H9 (cell line): ENCODE data around the gene TMEM221. TPM values are rescaled to one million over a fixed set of nuclear protein-coding genes. Genes with fewer than 3 reads are reported as not detected.

Experiments
- DNase-seq: peaks from one replicate; pipeline ENCODE4 v3.0.0-alpha.2; 2017
- H2AFZ ChIP-seq: one replicate; pipeline ENCODE4 v1.6.1; 2013; ENCODE audit warnings: mild to moderate bottlenecking, low read length, control low read depth, moderate library complexity
- H2AK5ac ChIP-seq: 2 replicates; pipeline ENCODE4 v1.6.1; 2013; ENCODE audit warnings: low read length, control low read depth, mixed read lengths; ENCODE audit not compliant: insufficient read length
- H2BK120ac ChIP-seq: one replicate; pipeline ENCODE4 v1.6.1; 2013; ENCODE audit warnings: low read depth, mild to moderate bottlenecking, low read length, control low read depth, inconsistent platforms; ENCODE audit not compliant: poor library complexity, severe bottlenecking
- H2BK12ac ChIP-seq: 2 replicates; pipeline ENCODE4 v1.6.1; 2013; ENCODE audit warnings: low read length, control low read depth, mixed read lengths, low read depth; ENCODE audit not compliant: insufficient read length
- H2BK15ac ChIP-seq: 2 replicates; pipeline ENCODE4 v1.6.1; 2013; ENCODE audit warnings: low read depth, low read length, control low read depth
- H2BK20ac ChIP-seq: one replicate; pipeline ENCODE4 v1.6.1; 2013; ENCODE audit warnings: low read depth, mild to moderate bottlenecking, low read length, control low read depth, inconsistent platforms; ENCODE audit not compliant: poor library complexity, severe bottlenecking
- H2BK5ac ChIP-seq: 2 replicates; pipeline ENCODE4 v1.6.1; 2013; ENCODE audit warnings: low read length, control low read depth, mixed read lengths; ENCODE audit not compliant: insufficient read length
- H3K14ac ChIP-seq: 2 replicates; pipeline ENCODE4 v1.6.1; 2013; ENCODE audit warnings: low read length, control low read depth; ENCODE audit not compliant: insufficient read depth
- H3K18ac ChIP-seq: 2 replicates; pipeline ENCODE4 v1.6.1; 2013; ENCODE audit warnings: low read depth, mild to moderate bottlenecking, mixed read lengths, low read length, control low read depth; ENCODE audit not compliant: insufficient read length
- H3K23ac ChIP-seq: 2 replicates; pipeline ENCODE4 v1.6.1; 2013; ENCODE audit warnings: low read length, control low read depth, mixed read lengths, low read depth; ENCODE audit not compliant: insufficient read length
- H3K23me2 ChIP-seq: 2 replicates; pipeline ENCODE4 v1.6.1; 2013; ENCODE audit warnings: low read depth, mild to moderate bottlenecking, mixed read lengths, low read length, control low read depth; ENCODE audit not compliant: insufficient read length, poor library complexity, severe bottlenecking
- H3K27ac ChIP-seq: 2 replicates; pipeline ENCODE4 v1.5.1; 2013; ENCODE audit warnings: low read length, control low read depth, mixed read lengths, low read depth; ENCODE audit not compliant: insufficient read length
- H3K27me3 ChIP-seq: 2 replicates; pipeline ENCODE4 v1.6.1; 2013; ENCODE audit warnings: low read length, control low read depth, inconsistent platforms; ENCODE audit not compliant: insufficient read depth
- H3K4ac ChIP-seq: 2 replicates; pipeline ENCODE4 v1.6.1; 2013; ENCODE audit warnings: low read depth, mild to moderate bottlenecking, control low read depth, inconsistent platforms, low read length, moderate library complexity
- H3K4me1 ChIP-seq: 2 replicates; pipeline ENCODE4 v1.6.1; 2013; ENCODE audit warnings: low read length, control low read depth, inconsistent platforms; ENCODE audit not compliant: insufficient read depth
- H3K4me2 ChIP-seq: 2 replicates; pipeline ENCODE4 v1.6.1; 2013; ENCODE audit warnings: low read length, control low read depth, mixed read lengths; ENCODE audit not compliant: insufficient read length, insufficient read depth
- H3K56ac ChIP-seq: 2 replicates; pipeline ENCODE4 v1.6.1; 2013; ENCODE audit warnings: low read depth, mild to moderate bottlenecking, mixed read lengths, low read length, control low read depth; ENCODE audit not compliant: insufficient read length
- H3K79me1 ChIP-seq: 2 replicates; pipeline ENCODE4 v1.6.1; 2013; ENCODE audit warnings: low read depth, mild to moderate bottlenecking, moderate library complexity, low read length, control low read depth, inconsistent platforms; ENCODE audit not compliant: insufficient read depth, poor library complexity, severe bottlenecking
- H3K79me2 ChIP-seq: 2 replicates; pipeline ENCODE4 v1.6.1; 2013; ENCODE audit warnings: low read length, control low read depth, inconsistent platforms; ENCODE audit not compliant: insufficient read depth
- H3K9ac ChIP-seq: 2 replicates; pipeline ENCODE4 v1.6.1; 2013; ENCODE audit warnings: low read length, control low read depth, mixed read lengths; ENCODE audit not compliant: insufficient read length; ENCODE audit errors: extremely low read depth
- H3K9me3 ChIP-seq: one replicate; pipeline ENCODE4 v1.6.1; 2013; ENCODE audit warnings: low read depth, low read length, inconsistent platforms; ENCODE audit not compliant: control insufficient read depth
- H3T11ph ChIP-seq: one replicate; pipeline ENCODE4 v1.6.1; 2013; ENCODE audit warnings: mild to moderate bottlenecking, low read length, control low read depth, inconsistent platforms
- H4K20me1 ChIP-seq: one replicate; pipeline ENCODE4 v1.6.1; 2013; ENCODE audit not compliant: control insufficient read depth, insufficient read length, insufficient read depth
- H4K5ac ChIP-seq: 2 replicates; pipeline ENCODE4 v1.6.1; 2013; ENCODE audit warnings: low read depth, mild to moderate bottlenecking, mixed read lengths, low read length, control low read depth; ENCODE audit not compliant: insufficient read length
- H4K8ac ChIP-seq: replicated peaks from 2 replicates; pipeline ENCODE4 v1.6.1; 2013; ENCODE audit warnings: low read length, control low read depth, mixed read lengths, low read depth; ENCODE audit not compliant: insufficient read length
- H4K91ac ChIP-seq: 2 replicates; pipeline ENCODE4 v1.6.1; 2013; ENCODE audit warnings: low read depth, mild to moderate bottlenecking, moderate library complexity, mixed read lengths, low read length, control low read depth; ENCODE audit not compliant: insufficient read length
- H3K27ac Mint-ChIP-seq, 3 experiments: 2 replicates in 2 of 3; 3 replicates in 1 of 3; pipeline ENCODE4 v1.8.0; 2020 to 2021; ENCODE audit warnings: mixed read lengths in 3 of 3, mild to moderate bottlenecking in 1 of 3, moderate library complexity in 1 of 3
- H3K27me3 Mint-ChIP-seq: 2 replicates; pipeline ENCODE4 v1.8.0; 2021; ENCODE audit warnings: low read depth, mild to moderate bottlenecking, moderate library complexity, mixed read lengths
- H3K36me3 Mint-ChIP-seq, 3 experiments: 2 replicates in 2 of 3; 3 replicates in 1 of 3; pipeline ENCODE4 v1.8.0; 2020 to 2021; ENCODE audit warnings: low read depth in 3 of 3, mixed read lengths in 3 of 3; ENCODE audit not compliant: insufficient read depth in 1 of 3
- H3K4me1 Mint-ChIP-seq, 2 experiments: 2 replicates each; pipeline ENCODE4 v1.8.0; 2020; ENCODE audit warnings: mixed read lengths in 2 of 2
- H3K4me3 Mint-ChIP-seq, 2 experiments: 2 replicates in 1 of 2; 3 replicates in 1 of 2; pipeline ENCODE4 v1.8.0; 2020 to 2021; ENCODE audit warnings: mild to moderate bottlenecking in 2 of 2, mixed read lengths in 2 of 2, moderate library complexity in 1 of 2
- H3K9me3 Mint-ChIP-seq, 2 experiments: 2 replicates in 1 of 2; 3 replicates in 1 of 2; pipeline ENCODE4 v1.8.0; 2020; ENCODE audit warnings: mild to moderate bottlenecking in 2 of 2, mixed read lengths in 2 of 2, moderate library complexity in 1 of 2
- CTCF ChIP-seq: fragments of 200-600 bp; sonication (generic); conservative IDR thresholded peaks from 3 replicates; pipeline ENCODE4 v1.8.0; 2021; ENCODE audit warnings: antibody characterized with exemption, mild to moderate bottlenecking
- WGBS: extraction: QIAGEN DNeasy Blood & Tissue Kit; methylation state at CpG from one replicate; pipeline ENCODE4 v1.1.7; 2013; ENCODE audit warnings: missing lambda C conversion rate, low lambda C conversion rate, mixed read lengths; ENCODE audit not compliant: insufficient read length; ENCODE audit errors: extremely low coverage; 5-methylcytosine and 5-hydroxymethylcytosine counted together
- total RNA-seq: library from RNA; stranded (reverse); gene quantifications from 2 replicates; pipeline ENCODE4 v1.2.1, GENCODE V29; 2021

Gene TMEM221
- total RNA-seq, 1 experiment from 2014 or later: 1.4 TPM

GRCh38 chr19:17484520-17485185 is 36.2 kb upstream of the TMEM221 start:
- Histone ChIP-seq H3K27ac (no peak overlapping the region), H3K4me2 (no peak overlapping the region), H3K14ac (no peak overlapping the region), H3K18ac (no peak overlapping the region), H3T11ph (no peak overlapping the region), H4K5ac (no peak overlapping the region), H2BK5ac (no peak overlapping the region), H2BK120ac (no peak overlapping the region), H3K23ac (no peak overlapping the region), H3K27me3 (no peaks in the 10 kb centered on the region), H2BK12ac (no peak overlapping the region), H2AK5ac (no peak overlapping the region), H3K79me1 (no peaks in the 10 kb centered on the region), H3K4ac (no peak overlapping the region), H2BK20ac (no peak overlapping the region), H4K91ac (no peak overlapping the region), H4K20me1 (no peaks in the 10 kb centered on the region), H2AFZ (no peak overlapping the region), H3K79me2 (no peaks in the 10 kb centered on the region), H3K23me2 (peaks cover 9% of the 10 kb centered on the region), H3K9ac (no peak overlapping the region), H3K9me3 (no peaks in the 10 kb centered on the region), H4K8ac (no peak overlapping the region), H3K4me1 (peaks cover 7% of the 10 kb centered on the region; the same call in 1 of the 2 replicates), H2BK15ac (no peak overlapping the region), H3K56ac (no peak overlapping the region)
- TF ChIP-seq CTCF: no peak
- Mint-ChIP-seq H3K4me3 (no peak overlapping the region), H3K27me3 (peaks cover 2% of the 10 kb centered on the region), H3K9me3 (peaks cover 0 to 2% of the 10 kb centered on the region in 2 experiments; a peak in 1 of 5 replicates), H3K27ac (peak overlapping the region in 1 of 3 experiments; percentile 3; a peak in 1 of 7 replicates), H3K4me1 (peaks cover 14 to 25% of the 10 kb centered on the region in 2 experiments), H3K36me3 (no peaks in the 10 kb centered on the region; a peak in 1 of 7 replicates)
- 100% methylated on average over 2 of the region's 6 CpGs for WGBS
- DNase-seq: no peak
